ENCODE results near the gene RAB23. TPM values are rescaled to one million over a fixed set of nuclear protein-coding genes. Genes with fewer than 3 reads are reported as not detected.

Gene RAB23
- total and polyA plus RNA-seq, 2 donors (not counting 1 experiment from before 2014, with no cell fraction given): 0.12 to 0.94 TPM

GRCh38 chr6:57174511-57174907, 47.6 kb downstream of the RAB23 start:
- WGBS (ENCODE audit: insufficient coverage): no CpG with 5 or more reads among the region's 3 CpGs
- Histone ChIP-seq H3K9me3 (ENCODE audit: control extremely low read depth in 1 of 3, control insufficient read depth in 2 of 3, insufficient read depth in 1 of 3, low read length in 2 of 3) (no peaks in the 10 kb centered on the region), H4K20me1 (ENCODE audit: control insufficient read depth, insufficient read depth, low read length, poor library complexity, severe bottlenecking) (peaks cover 11% of the 10 kb centered on the region), H3K4me2 (replicated peaks; ENCODE audit: low read depth, low read length, poor library complexity, severe bottlenecking) (no peak overlapping the region), H3K27me3 (replicated peaks in 1 of 4; ENCODE audit: control extremely low read depth in 1 of 4, control insufficient read depth in 3 of 4, insufficient read depth in 4 of 4, low read length in 3 of 4) (no peaks in the 10 kb centered on the region), H3K4me3 (ENCODE audit: control extremely low read depth in 1 of 5, extremely low read depth in 1 of 5, insufficient read depth in 1 of 5, low read depth in 2 of 5, low read length in 4 of 5) (no peak overlapping the region), H3K79me2 (ENCODE audit: control insufficient read depth, insufficient read depth, low read length) (peaks cover 9% of the 10 kb centered on the region), H3K9ac (ENCODE audit: low read length) (no peak overlapping the region), H3K4me1 (ENCODE audit: control insufficient read depth in 2 of 2, insufficient read depth in 2 of 2, low read length in 2 of 2) (peaks cover 9 to 18% of the 10 kb centered on the region in 2 donors), H2AFZ (ENCODE audit: insufficient read depth, low read depth, low read length, poor library complexity, severe bottlenecking) (no peak overlapping the region), H3K36me3 (replicated peaks in 1 of 2; ENCODE audit: control extremely low read depth in 1 of 2, control insufficient read depth in 1 of 2, extremely low read depth in 1 of 2, insufficient read depth in 2 of 2, low read length in 1 of 2) (no peaks in the 10 kb centered on the region), H3K27ac (ENCODE audit: low read length in 2 of 2) (no peak overlapping the region)
- Mint-ChIP-seq H3K4me1 (peaks cover 17% of the 10 kb centered on the region), H3K27ac (no peak overlapping the region), H3K4me3 (no peak overlapping the region), H3K9me3 (ENCODE audit: insufficient read depth) (no peaks in the 10 kb centered on the region), H3K27me3 (no peaks in the 10 kb centered on the region)
- intact Hi-C loops (cut with micrococcal nuclease): no loop called here
- CTCF ChIA-PET: no interaction called here
- no peak for DNase-seq
- no peak for ATAC-seq (ENCODE audit: low read depth)
- TF ChIP-seq CTCF (IDR thresholded peaks at IDR 0.05) (no peak), EZH2 (IDR thresholded peaks at IDR 0.05; ENCODE audit: borderline replicate concordance, insufficient read depth, low read depth, low read length, poor library complexity, severe bottlenecking) (no peak)
- POLR2A ChIA-PET: no interaction called here

GRCh38 chr6:57173886-57174510, 48.1 kb downstream of the RAB23 start:
- Histone ChIP-seq H3K36me3 (replicated peaks in 1 of 2; ENCODE audit: control extremely low read depth in 1 of 2, control insufficient read depth in 1 of 2, extremely low read depth in 1 of 2, insufficient read depth in 2 of 2, low read length in 1 of 2) (no peaks in the 10 kb centered on the region), H3K4me3 (ENCODE audit: control extremely low read depth in 1 of 5, extremely low read depth in 1 of 5, insufficient read depth in 1 of 5, low read depth in 2 of 5, low read length in 4 of 5) (peak overlapping the region in 1 of 5 experiments; percentile 80), H3K9ac (ENCODE audit: low read length) (peak overlapping the region; percentile 82), H3K79me2 (ENCODE audit: control insufficient read depth, insufficient read depth, low read length) (peaks cover 9% of the 10 kb centered on the region), H2AFZ (ENCODE audit: insufficient read depth, low read depth, low read length, poor library complexity, severe bottlenecking) (peak overlapping the region; percentile 87), H3K4me1 (ENCODE audit: control insufficient read depth in 2 of 2, insufficient read depth in 2 of 2, low read length in 2 of 2) (peaks cover 9 to 18% of the 10 kb centered on the region in 2 donors), H3K27ac (ENCODE audit: low read length in 2 of 2) (no peak overlapping the region), H3K4me2 (replicated peaks; ENCODE audit: low read depth, low read length, poor library complexity, severe bottlenecking) (peak overlapping the region; percentile 86), H3K27me3 (replicated peaks in 1 of 4; ENCODE audit: control extremely low read depth in 1 of 4, control insufficient read depth in 3 of 4, insufficient read depth in 4 of 4, low read length in 3 of 4) (no peaks in the 10 kb centered on the region), H3K9me3 (ENCODE audit: control extremely low read depth in 1 of 3, control insufficient read depth in 2 of 3, insufficient read depth in 1 of 3, low read length in 2 of 3) (no peaks in the 10 kb centered on the region), H4K20me1 (ENCODE audit: control insufficient read depth, insufficient read depth, low read length, poor library complexity, severe bottlenecking) (peaks cover 11% of the 10 kb centered on the region)
- Mint-ChIP-seq H3K27ac (peak overlapping the region; percentile 57), H3K9me3 (ENCODE audit: insufficient read depth) (no peaks in the 10 kb centered on the region), H3K4me1 (peaks cover 17% of the 10 kb centered on the region), H3K27me3 (no peaks in the 10 kb centered on the region), H3K4me3 (peak overlapping the region; percentile 89)
- no peak for ATAC-seq (ENCODE audit: low read depth)
- WGBS (ENCODE audit: insufficient coverage): 83% methylated on average over 1 of the region's 5 CpGs
- no peak for TF ChIP-seq EZH2 (IDR thresholded peaks at IDR 0.05; ENCODE audit: borderline replicate concordance, insufficient read depth, low read depth, low read length, poor library complexity, severe bottlenecking)
- no peak for TF ChIP-seq CTCF (IDR thresholded peaks at IDR 0.05)
- intact Hi-C loops (cut with micrococcal nuclease): loop anchor here (2.0 kb wide), 1 partner anchor 127 kb away; the partner anchor contains the start of gene KIAA1586
- CTCF ChIA-PET: no interaction called here
- POLR2A ChIA-PET: no interaction called here
- DNase-seq: no peak
